GM10847 (cell line): ENCODE data around the gene ARFGEF3.

Experiments
- POLR2A ChIP-seq: IDR thresholded peaks from 2 replicates; pipeline ENCODE4 v1.6.1; 2011; ENCODE audit not compliant: insufficient read length; ENCODE audit errors: extremely low read depth

The ARFGEF3 gene

GRCh38 chr6:138242987-138243592, 81.4 kb downstream of the ARFGEF3 start:
- TF ChIP-seq POLR2A = no peak

GRCh38 chr6:138245751-138246150, 84.0 kb downstream of the ARFGEF3 start:
- TF ChIP-seq POLR2A = no peak

DNA sequence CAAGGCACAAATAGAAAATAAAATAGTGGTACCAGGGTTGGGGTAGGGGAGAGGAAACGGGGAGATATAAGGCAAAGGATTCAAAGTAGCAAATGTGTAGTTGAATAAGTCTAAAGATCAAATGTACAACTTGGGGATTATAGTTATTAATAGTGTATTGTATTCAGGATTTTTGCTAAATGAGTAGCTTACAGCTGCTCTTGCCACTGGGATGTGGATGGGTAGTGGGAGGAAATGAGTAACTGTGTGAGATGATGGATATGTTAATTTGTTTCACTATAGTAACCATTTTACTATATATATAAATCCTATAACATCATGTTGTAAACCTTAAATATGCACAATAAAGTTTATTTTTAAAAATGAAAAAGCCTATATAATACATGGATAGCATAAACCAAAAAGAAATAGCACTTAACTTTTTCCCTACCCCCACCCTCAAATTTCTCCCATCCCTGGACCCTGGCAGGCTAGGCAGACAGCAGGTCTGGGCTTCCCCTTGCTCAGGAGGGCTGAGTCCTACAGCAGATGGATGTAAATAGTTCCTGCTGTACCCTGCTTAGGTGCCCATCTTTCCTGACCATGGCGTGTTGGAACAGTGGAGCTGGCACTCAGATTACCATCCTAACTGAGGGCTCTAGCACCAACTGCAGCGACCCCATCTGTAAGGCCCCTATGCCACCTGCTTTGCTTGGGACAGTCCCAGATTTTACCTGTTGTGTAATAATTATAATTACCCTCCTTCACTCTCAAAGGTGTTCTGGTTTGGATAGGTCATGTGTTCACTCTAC, 85.1 kb downstream of the ARFGEF3 start:
- no peak for TF ChIP-seq POLR2A

DNA sequence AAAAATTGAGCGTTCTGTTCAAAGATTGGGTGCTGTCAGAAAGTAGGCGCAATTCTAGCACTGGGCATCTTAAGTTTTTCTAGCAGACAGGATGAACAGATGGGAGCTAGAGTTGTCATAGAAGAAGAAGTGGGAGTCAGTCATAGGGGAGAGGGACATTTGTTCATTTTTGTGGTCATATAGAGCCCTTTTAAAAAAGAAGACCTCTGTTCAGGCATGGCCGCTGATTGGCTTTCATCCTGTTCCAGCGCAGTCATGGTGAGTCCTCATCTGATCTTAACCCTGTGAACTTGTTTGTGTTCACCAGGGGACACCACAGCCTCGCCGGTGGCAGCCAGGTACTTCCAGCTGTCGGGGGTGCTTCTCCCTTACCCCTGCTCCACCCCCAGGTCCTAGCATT, 86.3 kb downstream of the ARFGEF3 start:
- no peak for TF ChIP-seq POLR2A

GRCh38 chr6:138248878-138249277, 87.1 kb downstream of the ARFGEF3 start:
- no peak for TF ChIP-seq POLR2A

GRCh38 chr6:138250053-138250452, 88.3 kb downstream of the ARFGEF3 start:
- TF ChIP-seq POLR2A = no peak

DNA sequence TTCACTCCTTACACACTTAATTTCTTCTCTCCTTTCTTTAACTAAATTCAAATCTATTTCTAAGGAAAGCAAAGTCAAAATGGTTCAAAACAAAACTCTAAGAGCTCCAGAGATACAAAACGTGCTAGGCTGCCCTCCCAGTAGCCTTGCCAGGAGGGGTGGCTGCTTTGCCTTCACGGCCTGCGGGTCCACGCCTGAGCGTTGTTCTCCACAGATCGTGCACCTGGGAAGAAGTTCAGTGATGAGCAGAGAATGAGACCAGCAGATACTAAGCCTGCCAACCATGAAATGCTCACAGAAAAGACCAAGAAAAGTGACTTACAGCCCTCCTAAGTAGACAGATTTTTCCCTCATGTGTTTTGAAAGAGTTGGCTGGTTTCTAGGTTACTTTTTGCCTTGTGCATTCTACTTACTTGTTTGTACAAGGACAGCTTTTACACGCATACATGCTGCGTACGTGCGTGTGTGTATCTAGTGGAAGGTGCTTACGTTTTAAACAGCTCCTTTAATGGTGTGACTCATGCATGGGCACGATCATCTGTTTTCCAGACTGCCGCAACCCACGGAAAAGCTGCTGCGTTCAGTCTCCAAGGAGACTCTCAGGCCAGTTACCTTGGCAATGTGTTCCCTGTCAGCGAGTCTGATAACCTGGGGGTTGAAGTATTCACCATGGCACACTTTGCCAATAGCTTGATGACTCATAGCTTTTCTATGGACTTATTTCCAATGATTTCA, 88.9 kb downstream of the ARFGEF3 start:
- no peak for TF ChIP-seq POLR2A

- TF ChIP-seq POLR2A = no peak
Observed at GRCh38 chr6:138253731-138254130, 92.0 kb downstream of the ARFGEF3 start.

GRCh38 chr6:138255443-138255842, 93.7 kb downstream of the ARFGEF3 start:
- no peak for TF ChIP-seq POLR2A

- no peak for TF ChIP-seq POLR2A
Observed at GRCh38 chr6:138257638-138258040, 95.9 kb downstream of the ARFGEF3 start.

- TF ChIP-seq POLR2A = no peak
Observed at GRCh38 chr6:138258197-138258596, 96.5 kb downstream of the ARFGEF3 start.

DNA sequence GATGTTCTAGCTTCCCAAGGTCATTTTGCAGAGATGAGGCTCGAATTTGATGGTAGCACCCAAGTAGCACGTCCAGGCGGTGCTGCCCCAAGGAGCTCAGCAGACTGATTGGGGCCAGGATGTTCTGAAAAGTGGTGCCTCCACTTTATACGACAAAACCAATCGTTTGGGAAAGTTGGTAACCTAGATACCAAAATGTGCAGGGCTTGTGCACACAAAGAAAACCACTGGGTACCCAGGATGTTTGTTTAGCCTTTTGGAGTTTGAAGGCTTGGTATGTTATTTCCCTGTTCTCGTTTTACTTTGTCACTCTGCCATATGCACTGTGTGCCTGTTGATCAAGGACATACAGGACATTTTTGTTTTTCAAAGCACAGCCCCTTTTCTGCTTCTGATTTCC, 97.3 kb downstream of the ARFGEF3 start:
- TF ChIP-seq POLR2A = no peak

DNA sequence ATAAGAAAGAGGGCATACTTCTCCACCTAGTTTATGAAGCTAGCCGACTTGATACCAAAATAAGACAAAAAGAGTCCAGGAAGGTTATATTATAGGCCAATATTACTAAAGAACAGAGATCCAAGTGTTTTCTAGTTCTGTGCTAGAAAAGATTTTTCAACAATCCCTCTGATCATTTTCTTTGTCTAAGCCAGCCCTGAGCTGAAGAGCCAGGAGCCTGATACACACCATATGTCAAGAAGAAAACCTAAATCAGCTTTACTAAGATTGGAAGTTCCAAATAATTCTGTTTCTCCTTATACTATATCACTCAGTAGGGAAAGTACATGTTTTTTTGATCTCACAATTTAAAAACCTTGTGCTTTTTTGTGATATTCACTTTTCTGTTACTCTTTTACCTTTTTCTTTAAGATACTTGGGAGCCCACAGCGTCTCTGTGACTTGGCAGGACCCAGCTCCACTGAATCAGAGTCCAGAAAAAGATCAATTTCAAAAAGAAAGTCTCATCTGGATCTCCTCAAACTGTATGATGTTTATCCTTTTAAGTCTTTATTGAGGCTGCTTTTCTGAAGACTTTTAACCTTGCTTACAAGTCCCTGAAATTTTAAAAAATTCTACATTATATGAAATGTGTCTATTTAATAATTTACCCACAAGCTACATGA, 99.5 kb downstream of the ARFGEF3 start:
- TF ChIP-seq POLR2A = no peak

GRCh38 chr6:138263963-138264362, 102.2 kb downstream of the ARFGEF3 start:
- no peak for TF ChIP-seq POLR2A

GRCh38 chr6:138264372-138264880, 102.7 kb downstream of the ARFGEF3 start:
- no peak for TF ChIP-seq POLR2A
